ENCODE measurements around the gene ATP13A4.

The ATP13A4 gene

DNA sequence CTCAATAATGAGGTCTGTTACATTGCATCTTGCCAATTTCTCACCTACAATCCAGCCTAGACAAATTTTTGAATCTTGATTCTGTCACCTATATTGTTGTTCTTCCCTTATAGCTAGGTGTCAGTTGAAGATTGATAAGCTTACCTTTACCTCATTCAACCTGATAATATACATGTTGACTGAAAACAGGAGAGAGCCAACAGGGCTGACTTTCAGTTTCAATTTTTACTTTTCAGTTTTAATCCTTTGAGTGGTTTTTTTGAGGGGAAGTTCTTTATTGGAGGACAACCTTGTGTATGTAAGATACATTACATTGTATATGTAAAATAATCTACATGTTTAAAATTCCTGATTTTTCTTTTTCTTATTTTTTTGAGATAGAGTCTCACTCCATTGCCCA lies 181.9 kb downstream of the ATP13A4 start:
- Histone ChIP-seq H2AFZ (ENCODE audit: low read depth, low read length) (no peak overlapping the region), H3K9ac (ENCODE audit: low read length) (no peak overlapping the region), H3K79me2 (ENCODE audit: low read length) (no peaks in the 10 kb centered on the region)

DNA sequence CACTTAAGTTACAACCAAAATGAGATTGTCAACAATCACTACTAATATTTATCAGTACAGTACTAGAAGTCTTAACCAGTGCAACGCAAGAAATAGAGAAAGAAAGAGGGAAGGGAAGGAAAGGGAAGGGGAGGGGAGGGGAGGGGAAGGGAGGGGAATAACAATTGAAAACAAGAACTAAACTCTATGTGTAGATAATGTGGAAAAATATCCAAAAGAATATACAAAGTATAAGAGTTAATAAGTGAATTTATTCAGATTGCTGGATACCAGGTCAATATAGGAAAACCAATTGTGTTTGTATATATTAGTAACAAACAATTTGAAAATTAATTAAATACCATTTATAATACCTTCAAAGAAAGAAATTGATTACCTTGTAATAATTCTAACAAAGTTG lies 186.8 kb downstream of the ATP13A4 start:
- H3K36me3 ChIP-seq (replicated peaks; ENCODE audit: low read depth, low read length), result no peaks in the 10 kb centered on the region
- H3K27me3 ChIP-seq (ENCODE audit: low read depth, low read length), result no peaks in the 10 kb centered on the region
- no peak overlapping the region for H3K9ac ChIP-seq (ENCODE audit: low read length)
- H3K27ac ChIP-seq (ENCODE audit: low read length), result no peak overlapping the region
- H3K4me1 ChIP-seq (ENCODE audit: low read length), result peaks cover 26% of the 10 kb centered on the region
- no peak overlapping the region for H3K4me2 ChIP-seq (ENCODE audit: low read length)
- no peaks in the 10 kb centered on the region for H4K20me1 ChIP-seq (ENCODE audit: insufficient read depth, low read length)
- H3K79me2 ChIP-seq (ENCODE audit: low read length), result no peaks in the 10 kb centered on the region
- no peak overlapping the region for H3K4me3 ChIP-seq (ENCODE audit: low read length)
- no peak overlapping the region for H2AFZ ChIP-seq (ENCODE audit: low read depth, low read length)
- no peak for TF ChIP-seq EZH2phosphoT487 (IDR thresholded peaks at IDR 0.05; ENCODE audit: low read depth)
- TF ChIP-seq, protein P1, sequence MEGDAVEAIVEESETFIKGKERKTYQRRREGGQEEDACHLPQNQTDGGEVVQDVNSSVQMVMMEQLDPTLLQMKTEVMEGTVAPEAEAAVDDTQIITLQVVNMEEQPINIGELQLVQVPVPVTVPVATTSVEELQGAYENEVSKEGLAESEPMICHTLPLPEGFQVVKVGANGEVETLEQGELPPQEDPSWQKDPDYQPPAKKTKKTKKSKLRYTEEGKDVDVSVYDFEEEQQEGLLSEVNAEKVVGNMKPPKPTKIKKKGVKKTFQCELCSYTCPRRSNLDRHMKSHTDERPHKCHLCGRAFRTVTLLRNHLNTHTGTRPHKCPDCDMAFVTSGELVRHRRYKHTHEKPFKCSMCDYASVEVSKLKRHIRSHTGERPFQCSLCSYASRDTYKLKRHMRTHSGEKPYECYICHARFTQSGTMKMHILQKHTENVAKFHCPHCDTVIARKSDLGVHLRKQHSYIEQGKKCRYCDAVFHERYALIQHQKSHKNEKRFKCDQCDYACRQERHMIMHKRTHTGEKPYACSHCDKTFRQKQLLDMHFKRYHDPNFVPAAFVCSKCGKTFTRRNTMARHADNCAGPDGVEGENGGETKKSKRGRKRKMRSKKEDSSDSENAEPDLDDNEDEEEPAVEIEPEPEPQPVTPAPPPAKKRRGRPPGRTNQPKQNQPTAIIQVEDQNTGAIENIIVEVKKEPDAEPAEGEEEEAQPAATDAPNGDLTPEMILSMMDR (IDR thresholded peaks at IDR 0.05; ENCODE audit: low read depth, low read length), result no peak
- no peaks in the 10 kb centered on the region for H3K9me3 ChIP-seq (ENCODE audit: insufficient read depth, low read length)

More for the DNA sequence above, 181.9 kb downstream of the ATP13A4 start:
- Histone ChIP-seq H3K27ac (ENCODE audit: low read length) (no peak overlapping the region), H3K4me1 (ENCODE audit: low read length) (peaks cover 35% of the 10 kb centered on the region), H3K9me3 (ENCODE audit: insufficient read depth, low read length) (no peaks in the 10 kb centered on the region), H3K27me3 (ENCODE audit: low read depth, low read length) (no peaks in the 10 kb centered on the region), H3K4me3 (ENCODE audit: low read length) (no peak overlapping the region), H4K20me1 (ENCODE audit: insufficient read depth, low read length) (no peaks in the 10 kb centered on the region), H3K4me2 (ENCODE audit: low read length) (peak overlapping the region; percentile 29), H3K36me3 (replicated peaks; ENCODE audit: low read depth, low read length) (no peaks in the 10 kb centered on the region)
- TF ChIP-seq, protein P1 (IDR thresholded peaks at IDR 0.05; ENCODE audit: low read depth, low read length), result no peak
- TF ChIP-seq EZH2phosphoT487 (IDR thresholded peaks at IDR 0.05; ENCODE audit: low read depth), result no peak

DNA sequence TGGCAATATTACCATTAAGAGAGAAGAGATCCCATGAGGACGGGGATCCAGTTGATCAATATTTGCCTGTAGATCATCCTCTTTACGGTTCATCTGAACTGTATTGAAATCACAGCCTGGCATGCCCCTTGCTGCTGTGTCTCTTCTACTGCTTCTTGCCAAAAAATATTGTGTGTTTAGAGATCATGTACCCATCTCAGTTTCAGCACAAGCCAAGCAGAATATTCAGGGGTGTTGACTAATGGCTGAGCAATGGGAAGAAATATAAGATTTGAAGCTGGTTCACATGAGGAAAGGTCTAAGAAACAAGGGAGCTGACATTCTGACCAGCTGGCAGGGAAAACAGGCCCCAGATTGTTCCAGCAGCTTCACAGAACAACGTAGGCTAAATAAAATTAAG lies 197.4 kb downstream of the ATP13A4 start:
- Histone ChIP-seq H3K4me2 (ENCODE audit: low read length) (no peak overlapping the region), H3K4me3 (ENCODE audit: low read length) (no peak overlapping the region), H2AFZ (ENCODE audit: low read depth, low read length) (no peak overlapping the region), H3K9me3 (ENCODE audit: insufficient read depth, low read length) (no peaks in the 10 kb centered on the region), H4K20me1 (ENCODE audit: insufficient read depth, low read length) (no peaks in the 10 kb centered on the region), H3K27ac (ENCODE audit: low read length) (no peak overlapping the region), H3K36me3 (replicated peaks; ENCODE audit: low read depth, low read length) (no peaks in the 10 kb centered on the region), H3K27me3 (ENCODE audit: low read depth, low read length) (peaks cover 5% of the 10 kb centered on the region; the same call in 1 of the 2 replicates), H3K4me1 (ENCODE audit: low read length) (no peaks in the 10 kb centered on the region), H3K9ac (ENCODE audit: low read length) (no peak overlapping the region), H3K79me2 (ENCODE audit: low read length) (no peaks in the 10 kb centered on the region)
- TF ChIP-seq EZH2phosphoT487 (IDR thresholded peaks at IDR 0.05; ENCODE audit: low read depth), result no peak
- TF ChIP-seq, protein P1 (IDR thresholded peaks at IDR 0.05; ENCODE audit: low read depth, low read length), result no peak

DNA sequence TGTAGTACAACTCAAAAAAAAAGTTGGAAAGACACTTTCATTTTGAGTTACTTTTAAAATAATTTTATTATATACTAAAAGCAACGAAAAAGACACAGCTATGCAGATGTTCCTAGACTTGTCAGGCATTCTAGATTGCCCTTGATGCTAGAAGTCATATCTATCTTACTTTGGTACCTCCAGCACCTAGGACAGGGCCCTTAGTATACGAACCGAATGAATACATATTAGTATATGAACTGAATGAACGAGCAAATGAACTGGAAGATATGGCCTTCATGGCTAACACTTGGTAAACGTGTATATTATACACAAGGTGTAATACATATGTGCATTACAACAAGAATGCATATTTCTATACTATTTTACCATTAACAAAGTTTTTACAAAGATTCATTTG lies 200.3 kb downstream of the ATP13A4 start:
- H3K4me1 ChIP-seq (ENCODE audit: low read length), result no peaks in the 10 kb centered on the region
- no peaks in the 10 kb centered on the region for H3K27me3 ChIP-seq (ENCODE audit: low read depth, low read length)
- no peaks in the 10 kb centered on the region for H3K36me3 ChIP-seq (replicated peaks; ENCODE audit: low read depth, low read length)
- H3K79me2 ChIP-seq (ENCODE audit: low read length), result no peaks in the 10 kb centered on the region
- no peak overlapping the region for H3K4me2 ChIP-seq (ENCODE audit: low read length)
- no peak overlapping the region for H2AFZ ChIP-seq (ENCODE audit: low read depth, low read length)
- H3K9ac ChIP-seq (ENCODE audit: low read length), result no peak overlapping the region
- no peaks in the 10 kb centered on the region for H3K9me3 ChIP-seq (ENCODE audit: insufficient read depth, low read length)
- H4K20me1 ChIP-seq (ENCODE audit: insufficient read depth, low read length), result no peaks in the 10 kb centered on the region
- no peak overlapping the region for H3K27ac ChIP-seq (ENCODE audit: low read length)
- TF ChIP-seq EZH2phosphoT487 (IDR thresholded peaks at IDR 0.05; ENCODE audit: low read depth), result no peak
- TF ChIP-seq, protein P1 (IDR thresholded peaks at IDR 0.05; ENCODE audit: low read depth, low read length), result no peak
- no peak overlapping the region for H3K4me3 ChIP-seq (ENCODE audit: low read length)

Measured in OCI-LY3 (cell line).